ENCODE results near the gene TRHDE. TPM values are rescaled to one million over a fixed set of nuclear protein-coding genes. Genes with fewer than 3 reads are reported as not detected.

Gene TRHDE
- total RNA-seq, 1 experiment from 2014 or later, result 43.7 TPM

DNA sequence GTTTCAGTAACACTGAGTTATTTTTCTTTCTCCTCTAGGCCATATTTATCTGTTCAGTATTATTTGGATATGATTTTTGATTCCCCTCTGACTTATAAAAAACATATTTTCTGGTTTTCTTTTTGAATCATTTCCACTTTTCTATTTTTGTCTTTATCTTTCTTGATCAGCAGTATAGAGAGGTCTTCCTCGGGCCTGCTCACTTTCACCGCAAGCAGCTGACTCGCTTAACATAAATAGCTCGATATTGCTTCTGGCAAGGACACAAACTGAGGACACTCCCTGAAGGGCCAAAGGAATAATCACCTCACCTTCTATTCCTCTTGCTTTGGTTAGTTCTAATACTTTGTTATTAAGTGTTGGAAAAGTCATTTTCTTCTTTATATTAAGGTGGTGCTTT is 25.8 kb upstream of the TRHDE start:
- Mint-ChIP-seq H3K9me3 (ENCODE audit: low read depth, unreplicated experiment) (peaks cover 4% of the 10 kb centered on the region), H3K4me3 (ENCODE audit: low read depth, unreplicated experiment) (no peak overlapping the region), H3K27me3 (ENCODE audit: unreplicated experiment) (no peaks in the 10 kb centered on the region), H3K36me3 (ENCODE audit: insufficient read depth, unreplicated experiment) (peaks cover 11% of the 10 kb centered on the region), H3K27ac (ENCODE audit: unreplicated experiment) (no peak overlapping the region), H3K4me1 (ENCODE audit: low read depth, unreplicated experiment) (no peaks in the 10 kb centered on the region)
- BruUV-seq (replicated peaks), result no TSS peak
- intact Hi-C loops (cut with micrococcal nuclease; ENCODE audit: unreplicated experiment), result no loop called here
- no peak for DNase-seq
- TF ChIP-seq, protein P1, sequence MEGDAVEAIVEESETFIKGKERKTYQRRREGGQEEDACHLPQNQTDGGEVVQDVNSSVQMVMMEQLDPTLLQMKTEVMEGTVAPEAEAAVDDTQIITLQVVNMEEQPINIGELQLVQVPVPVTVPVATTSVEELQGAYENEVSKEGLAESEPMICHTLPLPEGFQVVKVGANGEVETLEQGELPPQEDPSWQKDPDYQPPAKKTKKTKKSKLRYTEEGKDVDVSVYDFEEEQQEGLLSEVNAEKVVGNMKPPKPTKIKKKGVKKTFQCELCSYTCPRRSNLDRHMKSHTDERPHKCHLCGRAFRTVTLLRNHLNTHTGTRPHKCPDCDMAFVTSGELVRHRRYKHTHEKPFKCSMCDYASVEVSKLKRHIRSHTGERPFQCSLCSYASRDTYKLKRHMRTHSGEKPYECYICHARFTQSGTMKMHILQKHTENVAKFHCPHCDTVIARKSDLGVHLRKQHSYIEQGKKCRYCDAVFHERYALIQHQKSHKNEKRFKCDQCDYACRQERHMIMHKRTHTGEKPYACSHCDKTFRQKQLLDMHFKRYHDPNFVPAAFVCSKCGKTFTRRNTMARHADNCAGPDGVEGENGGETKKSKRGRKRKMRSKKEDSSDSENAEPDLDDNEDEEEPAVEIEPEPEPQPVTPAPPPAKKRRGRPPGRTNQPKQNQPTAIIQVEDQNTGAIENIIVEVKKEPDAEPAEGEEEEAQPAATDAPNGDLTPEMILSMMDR (IDR thresholded peaks at IDR 0.05; ENCODE audit: unreplicated experiment), result no peak
- CTCF ChIA-PET, result no interaction called here

DNA sequence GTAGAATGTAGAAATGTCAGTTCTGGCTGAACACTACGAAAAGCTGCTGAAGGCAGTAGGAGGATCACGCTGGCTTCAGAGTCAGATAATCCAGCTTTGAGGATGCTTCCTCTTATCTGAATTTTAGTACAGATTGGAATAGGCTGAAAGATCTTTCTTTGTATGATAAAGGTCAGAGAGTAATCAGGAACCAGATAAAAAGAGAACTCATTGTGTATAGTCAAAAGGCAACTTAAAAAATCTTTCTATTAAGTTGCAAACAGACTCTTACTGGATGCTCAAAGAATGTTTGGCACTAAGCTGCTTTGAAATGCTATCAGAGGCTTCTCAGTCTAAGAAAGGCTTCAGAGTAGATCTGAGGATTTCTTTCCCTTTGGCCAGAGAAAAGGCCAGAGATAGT is 21.8 kb upstream of the TRHDE start:
- no TSS peak for BruUV-seq (replicated peaks)
- intact Hi-C loops (cut with micrococcal nuclease; ENCODE audit: unreplicated experiment), result no loop called here
- Mint-ChIP-seq H3K4me1 (ENCODE audit: low read depth, unreplicated experiment) (no peaks in the 10 kb centered on the region), H3K27ac (ENCODE audit: unreplicated experiment) (no peak overlapping the region), H3K9me3 (ENCODE audit: low read depth, unreplicated experiment) (peaks cover 15% of the 10 kb centered on the region), H3K27me3 (ENCODE audit: unreplicated experiment) (no peaks in the 10 kb centered on the region), H3K4me3 (ENCODE audit: low read depth, unreplicated experiment) (no peak overlapping the region), H3K36me3 (ENCODE audit: insufficient read depth, unreplicated experiment) (peaks cover 20% of the 10 kb centered on the region)
- DNase-seq, result no peak
- CTCF ChIA-PET, result no interaction called here
- TF ChIP-seq, protein P1 (IDR thresholded peaks at IDR 0.05; ENCODE audit: unreplicated experiment), result no peak

DNA sequence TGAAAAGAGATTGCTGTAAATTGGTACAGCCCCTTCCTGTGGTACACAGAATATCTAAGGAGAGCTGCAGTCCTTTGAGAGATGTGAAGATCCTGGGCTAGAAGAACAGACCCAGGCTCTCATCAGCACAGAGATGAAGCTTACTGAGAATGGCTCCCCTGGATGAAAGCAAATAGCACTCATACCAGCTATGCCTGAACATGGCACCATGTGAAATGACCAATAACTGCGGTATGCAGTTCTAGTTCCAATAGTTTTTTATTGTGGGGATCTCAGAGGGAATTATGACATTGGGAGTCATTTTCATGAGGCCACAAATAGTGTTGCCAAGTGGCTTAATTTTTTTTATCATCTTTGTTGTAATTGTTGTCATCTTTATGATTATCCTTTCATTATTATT is 15.4 kb upstream of the TRHDE start:
- Mint-ChIP-seq H3K4me3 (ENCODE audit: low read depth, unreplicated experiment) (no peak overlapping the region), H3K36me3 (ENCODE audit: insufficient read depth, unreplicated experiment) (peaks cover 36% of the 10 kb centered on the region), H3K4me1 (ENCODE audit: low read depth, unreplicated experiment) (no peaks in the 10 kb centered on the region), H3K27ac (ENCODE audit: unreplicated experiment) (no peak overlapping the region), H3K27me3 (ENCODE audit: unreplicated experiment) (no peaks in the 10 kb centered on the region), H3K9me3 (ENCODE audit: low read depth, unreplicated experiment) (peaks cover 16% of the 10 kb centered on the region)
- CTCF ChIA-PET, result no interaction called here
- TF ChIP-seq, protein P1 (IDR thresholded peaks at IDR 0.05; ENCODE audit: unreplicated experiment), result no peak
- intact Hi-C loops (cut with micrococcal nuclease; ENCODE audit: unreplicated experiment), result no loop called here
- no TSS peak for BruUV-seq (replicated peaks)
- no peak for DNase-seq

DNA sequence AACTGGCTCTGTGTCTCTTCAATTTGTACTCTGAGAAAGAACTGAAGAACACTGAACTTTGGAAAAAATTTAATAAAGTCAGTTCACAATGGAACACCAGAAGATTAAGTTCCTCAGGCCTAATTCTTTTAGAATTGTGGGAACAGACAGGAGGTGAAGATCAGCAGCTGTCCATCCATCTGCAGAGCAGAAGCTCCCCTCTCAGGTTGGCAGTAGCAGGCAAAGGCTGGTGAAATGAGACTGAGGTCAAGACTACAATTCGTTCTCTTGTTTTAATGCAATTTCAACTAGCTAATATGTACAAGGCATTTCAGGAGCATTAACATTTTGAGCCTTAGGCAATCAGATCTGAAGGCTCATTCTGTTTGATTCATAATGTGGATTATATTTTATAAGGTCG is 10.3 kb upstream of the TRHDE start:
- Mint-ChIP-seq H3K27ac (ENCODE audit: unreplicated experiment) (no peak overlapping the region), H3K9me3 (ENCODE audit: low read depth, unreplicated experiment) (no peaks in the 10 kb centered on the region), H3K4me1 (ENCODE audit: low read depth, unreplicated experiment) (peaks cover 8% of the 10 kb centered on the region), H3K36me3 (ENCODE audit: insufficient read depth, unreplicated experiment) (peaks cover 13% of the 10 kb centered on the region), H3K27me3 (ENCODE audit: unreplicated experiment) (no peaks in the 10 kb centered on the region), H3K4me3 (ENCODE audit: low read depth, unreplicated experiment) (no peak overlapping the region)
- DNase-seq, result no peak
- CTCF ChIA-PET, result no interaction called here
- TF ChIP-seq, protein P1 (IDR thresholded peaks at IDR 0.05; ENCODE audit: unreplicated experiment), result no peak
- intact Hi-C loops (cut with micrococcal nuclease; ENCODE audit: unreplicated experiment), result no loop called here
- BruUV-seq (replicated peaks), result no TSS peak

All from Calu3 (cell line).